LHCN-M2 (cell line): ENCODE measurements around the gene TTC7B. TPM values are rescaled to one million over a fixed set of nuclear protein-coding genes. Genes with fewer than 3 reads are reported as not detected.

Source experiments
- DNase-seq: peaks from one replicate; pipeline ENCODE4 v3.0.0-alpha.2; 2012; ENCODE audit warnings: low read depth
- total RNA-seq: library from RNA; depleted of rRNA; stranded (reverse); fragments of >200 nt; gene quantifications from 2 replicates; pipeline ENCODE4 v1.2.3, GENCODE V29; 2014

The TTC7B gene
- total RNA-seq, 1 experiment from 2014 or later: 36.4 TPM

GRCh38 chr14:90674716-90675115 is 141.5 kb downstream of the TTC7B start:
- no peak for DNase-seq

- DNase-seq: no peak
Measured at GRCh38 chr14:90674043-90674670, 142.1 kb downstream of the TTC7B start.

GRCh38 chr14:90671382-90672234 is 144.6 kb downstream of the TTC7B start:
- DNase-seq: no peak

- no peak for DNase-seq
Measured at GRCh38 chr14:90669731-90670130, 146.5 kb downstream of the TTC7B start.

- no peak for DNase-seq
Measured at GRCh38 chr14:90666571-90666970, 149.7 kb downstream of the TTC7B start.

GRCh38 chr14:90665321-90666000 is 150.8 kb downstream of the TTC7B start:
- peak; percentile 69 for DNase-seq

GRCh38 chr14:90664911-90665310 is 151.3 kb downstream of the TTC7B start:
- peak; percentile 45 for DNase-seq

- no peak for DNase-seq
Measured at GRCh38 chr14:90663680-90664079, 152.6 kb downstream of the TTC7B start.

GRCh38 chr14:90663140-90663539 is 153.1 kb downstream of the TTC7B start:
- DNase-seq: no peak

GRCh38 chr14:90661866-90662265 is 154.4 kb downstream of the TTC7B start:
- no peak for DNase-seq

GRCh38 chr14:90660865-90661570 is 155.2 kb downstream of the TTC7B start:
- no peak for DNase-seq

GRCh38 chr14:90659156-90659555 is 157.1 kb downstream of the TTC7B start:
- DNase-seq: no peak

- peak; percentile 53 for DNase-seq
Measured at GRCh38 chr14:90658541-90658967, 157.7 kb downstream of the TTC7B start.

GRCh38 chr14:90656973-90657372 is 159.3 kb downstream of the TTC7B start:
- no peak for DNase-seq

- no peak for DNase-seq
Measured at GRCh38 chr14:90655829-90656228, 160.4 kb downstream of the TTC7B start.

- peak; percentile 44 for DNase-seq
Measured at GRCh38 chr14:90654831-90655276, 161.4 kb downstream of the TTC7B start.

GRCh38 chr14:90652626-90653025 is 163.6 kb downstream of the TTC7B start:
- no peak for DNase-seq

GRCh38 chr14:90651976-90652560 is 164.2 kb downstream of the TTC7B start:
- no peak for DNase-seq

GRCh38 chr14:90651271-90651804 is 164.9 kb downstream of the TTC7B start:
- DNase-seq: peak; percentile 17

GRCh38 chr14:90649557-90650135 is 166.6 kb downstream of the TTC7B start:
- DNase-seq: no peak

- DNase-seq: no peak
Measured at GRCh38 chr14:90649083-90649482, 167.1 kb downstream of the TTC7B start.
